Psoas muscle (tissue), 8 donors: Measurements from ENCODE around the gene RUBCNL. TPM values are rescaled to one million over a fixed set of nuclear protein-coding genes. Genes with fewer than 3 reads are reported as not detected.

ENCODE experiments used
- ATAC-seq, 4 donors: fragments of 200-7000 bp; cut with Tn5 transposase; one replicate each; pipeline ENCODE4 v1.9.1; 2020; ENCODE audit warnings: moderate library complexity in 3 of 4, mild to moderate bottlenecking in 2 of 4
- DNase-seq, 2 donors: peaks; one replicate each; pipeline ENCODE4 v3.0.0-alpha.2; 2020
- H3K27ac ChIP-seq: fragments of 200-600 bp; one replicate; pipeline ENCODE4 v1.8.0; 2022
- H3K27me3 ChIP-seq, 3 donors: fragments of 200-600 bp in 1 of 3; one replicate each; pipeline versions ENCODE4 v1.6.1 to v1.8.0; 2013 to 2022; ENCODE audit warnings: low read length in 2 of 3, mild to moderate bottlenecking in 2 of 3, moderate library complexity in 1 of 3; ENCODE audit not compliant: insufficient read depth in 3 of 3
- H3K36me3 ChIP-seq, 2 donors: fragments of 200-600 bp in 1 of 2; one replicate each; pipeline versions ENCODE4 v1.6.1 to v1.8.0; 2013 to 2022; ENCODE audit warnings: low read depth in 1 of 2, mild to moderate bottlenecking in 1 of 2, moderate library complexity in 1 of 2; ENCODE audit not compliant: insufficient read depth in 1 of 2
- H3K4me1 ChIP-seq: fragments of 200-600 bp; one replicate; pipeline ENCODE4 v1.8.0; 2022
- H3K4me3 ChIP-seq: fragments of 200-600 bp; one replicate; pipeline ENCODE4 v1.8.0; 2022; ENCODE audit warnings: mild to moderate bottlenecking
- H3K9me3 ChIP-seq: fragments of 200-600 bp; one replicate; pipeline ENCODE4 v1.8.0; 2022
- WGBS, 3 donors: extraction: QIAGEN DNeasy Blood & Tissue Kit; methylation state at CpG; one replicate each; pipeline versions ENCODE4 v1.1.6 to v1.1.7; 2013; 5-methylcytosine and 5-hydroxymethylcytosine counted together
- intact Hi-C, 2 donors: fragments of 100-400 bp; cut with DNase I; formaldehyde crosslinking; loops; one replicate each; pipeline versions ENCODE4 v1.11.0 to v1.14.2; 2022
- polyA plus RNA-seq, 3 donors: library from polyadenylated mRNA; stranded (reverse); fragments of 200-250 nt; gene quantifications; one replicate each; pipeline ENCODE4 v1.2.3, GENCODE V29; 2013
- total RNA-seq, 4 donors: library from RNA; stranded (reverse); fragmentation: NEBNext Ultra II Directional in 2 of 4; extraction: Animal tissue kit (Norgen Biotek cat#: 25700) in 2 of 4; gene quantifications; one replicate each; pipeline versions ENCODE4 v1.2.1 to v1.2.4, GENCODE V29; 2021 to 2023
- TF ChIP-seq, protein P1 (sequence below): fragments of 200-600 bp; IDR thresholded peaks from one replicate; pipeline ENCODE4 v1.8.0; 2022; ENCODE audit warnings: antibody characterized with exemption
- donor health status: healthy with polysubstance abuse.
- donor health status: DM: no; HTN: no; CAD: no; lungs with moderate emphysema.
- donor health status: Bipolar disorder and iron deficiency.
- donor health status: healthy.
- donor health status: DM: yes; HTN: yes; CAD: no.
- donor health status: DM: no; HTN: no; CAD: no.
- donor health status: DM: no; HTN: no; CAD: no.
- donor health status: DM: yes; HTN: yes; CAD: no.

The RUBCNL gene
- total and polyA plus RNA-seq, 7 donors, result 0.06 to 1.1 (median 0.76) TPM

DNA sequence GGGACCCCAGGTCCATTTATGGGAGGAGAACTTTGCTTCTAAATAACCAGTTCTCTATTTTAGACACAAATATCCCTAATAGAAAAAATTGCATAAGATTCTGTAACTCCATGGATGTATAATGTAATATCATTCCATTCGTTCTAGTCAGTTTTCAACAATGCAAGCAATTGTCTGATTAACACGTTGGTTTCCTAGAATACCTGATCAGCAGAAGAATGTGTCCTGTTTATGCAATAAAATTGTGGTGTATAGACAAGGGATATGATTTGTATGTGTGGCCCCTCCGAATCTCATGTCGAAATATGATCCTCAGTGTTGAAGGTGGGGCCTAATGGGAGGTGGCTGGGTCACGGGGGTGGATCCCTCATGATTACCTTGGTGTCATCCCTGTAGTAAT is 62.1 kb downstream of the RUBCNL start:
- ATAC-seq (no peak), DNase-seq (no peak)
- intact Hi-C loops, result no loop called here
- no peaks in the 10 kb centered on the region for H3K4me1 ChIP-seq
- H3K9me3 ChIP-seq, result no peaks in the 10 kb centered on the region
- H3K36me3 ChIP-seq, result no peaks in the 10 kb centered on the region
- H3K27ac ChIP-seq, result no peak overlapping the region
- WGBS, 3 donors, result 69 to 85% (median 76%) methylated on average over 5 of the region's 5 CpGs
- no peaks in the 10 kb centered on the region for H3K27me3 ChIP-seq
- TF ChIP-seq, protein P1, sequence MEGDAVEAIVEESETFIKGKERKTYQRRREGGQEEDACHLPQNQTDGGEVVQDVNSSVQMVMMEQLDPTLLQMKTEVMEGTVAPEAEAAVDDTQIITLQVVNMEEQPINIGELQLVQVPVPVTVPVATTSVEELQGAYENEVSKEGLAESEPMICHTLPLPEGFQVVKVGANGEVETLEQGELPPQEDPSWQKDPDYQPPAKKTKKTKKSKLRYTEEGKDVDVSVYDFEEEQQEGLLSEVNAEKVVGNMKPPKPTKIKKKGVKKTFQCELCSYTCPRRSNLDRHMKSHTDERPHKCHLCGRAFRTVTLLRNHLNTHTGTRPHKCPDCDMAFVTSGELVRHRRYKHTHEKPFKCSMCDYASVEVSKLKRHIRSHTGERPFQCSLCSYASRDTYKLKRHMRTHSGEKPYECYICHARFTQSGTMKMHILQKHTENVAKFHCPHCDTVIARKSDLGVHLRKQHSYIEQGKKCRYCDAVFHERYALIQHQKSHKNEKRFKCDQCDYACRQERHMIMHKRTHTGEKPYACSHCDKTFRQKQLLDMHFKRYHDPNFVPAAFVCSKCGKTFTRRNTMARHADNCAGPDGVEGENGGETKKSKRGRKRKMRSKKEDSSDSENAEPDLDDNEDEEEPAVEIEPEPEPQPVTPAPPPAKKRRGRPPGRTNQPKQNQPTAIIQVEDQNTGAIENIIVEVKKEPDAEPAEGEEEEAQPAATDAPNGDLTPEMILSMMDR, result no peak
- no peak overlapping the region for H3K4me3 ChIP-seq

DNA sequence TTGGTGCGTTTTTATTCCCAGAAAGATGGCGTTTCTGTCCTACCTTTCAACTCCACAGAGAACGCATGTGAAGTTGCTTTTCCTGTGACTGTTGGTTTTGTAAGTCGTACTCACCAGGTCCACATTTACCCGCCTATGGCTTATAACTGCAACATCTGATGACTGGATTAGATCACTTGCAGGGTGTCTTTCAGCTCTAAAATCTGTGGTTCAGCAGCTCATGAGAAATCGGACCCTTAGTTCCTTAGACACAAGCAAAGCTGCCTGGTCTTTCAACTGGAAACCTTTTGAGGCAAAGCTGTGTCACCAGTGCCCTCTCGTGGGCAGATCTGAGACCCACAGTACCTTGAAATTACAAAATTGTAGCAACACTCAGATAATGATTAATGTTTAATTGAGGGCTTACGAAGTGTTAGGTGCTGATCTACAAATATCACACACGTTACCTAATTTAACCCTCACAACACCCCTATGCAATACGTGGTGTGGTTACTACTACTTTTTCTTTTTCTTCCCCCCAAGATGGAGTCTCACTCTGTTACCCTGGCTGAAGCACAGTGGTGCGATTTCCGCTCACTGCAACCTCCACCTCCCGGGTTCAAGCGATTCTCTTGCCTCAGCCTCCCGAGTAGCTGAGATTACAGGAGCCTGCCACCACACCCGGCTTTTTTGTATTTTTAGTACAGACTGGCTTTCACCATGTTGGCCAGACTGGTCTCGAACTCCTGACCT is 65.4 kb downstream of the RUBCNL start:
- ATAC-seq (no peak), DNase-seq (peak; percentile 34 to 62)
- WGBS, 3 donors, result 61 to 64% (median 62%) methylated on average over 17 of the region's 17 CpGs
- no peaks in the 10 kb centered on the region for H3K27me3 ChIP-seq
- no peaks in the 10 kb centered on the region for H3K4me1 ChIP-seq
- TF ChIP-seq, protein P1, result peak; percentile 38
- no peak overlapping the region for H3K27ac ChIP-seq
- H3K9me3 ChIP-seq, result no peaks in the 10 kb centered on the region
- H3K4me3 ChIP-seq, result no peak overlapping the region
- intact Hi-C loops, result no loop called here
- H3K36me3 ChIP-seq, result no peaks in the 10 kb centered on the region

DNA sequence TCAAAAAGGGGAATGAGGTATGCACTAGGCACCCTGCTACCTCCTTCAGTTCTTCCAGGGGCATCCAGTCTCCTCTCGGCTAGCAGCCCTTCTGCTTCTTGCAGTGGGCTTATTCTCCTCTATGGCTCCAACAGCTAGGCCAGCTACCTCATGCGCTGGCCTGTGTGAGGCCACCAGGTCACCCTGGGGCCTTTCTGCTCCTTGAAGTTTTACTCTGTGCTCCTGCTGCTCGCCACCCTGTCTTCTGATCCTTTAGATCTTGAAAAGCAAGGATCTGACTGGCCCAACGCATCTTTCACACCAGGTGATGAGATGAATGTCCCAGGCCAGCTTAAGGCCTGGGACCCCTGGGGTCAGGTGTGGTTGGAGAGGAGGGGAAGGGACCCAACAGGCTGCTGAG is 66.2 kb downstream of the RUBCNL start:
- Histone ChIP-seq H3K4me1 (no peaks in the 10 kb centered on the region), H3K27me3 (no peaks in the 10 kb centered on the region), H3K9me3 (no peaks in the 10 kb centered on the region), H3K36me3 (no peaks in the 10 kb centered on the region), H3K4me3 (no peak overlapping the region), H3K27ac (no peak overlapping the region)
- TF ChIP-seq, protein P1, result no peak
- WGBS, 3 donors, result 84 to 92% (median 88%) methylated on average over 4 of the region's 4 CpGs
- intact Hi-C loops, result no loop called here
- DNase-seq (no peak), ATAC-seq (no peak)

DNA sequence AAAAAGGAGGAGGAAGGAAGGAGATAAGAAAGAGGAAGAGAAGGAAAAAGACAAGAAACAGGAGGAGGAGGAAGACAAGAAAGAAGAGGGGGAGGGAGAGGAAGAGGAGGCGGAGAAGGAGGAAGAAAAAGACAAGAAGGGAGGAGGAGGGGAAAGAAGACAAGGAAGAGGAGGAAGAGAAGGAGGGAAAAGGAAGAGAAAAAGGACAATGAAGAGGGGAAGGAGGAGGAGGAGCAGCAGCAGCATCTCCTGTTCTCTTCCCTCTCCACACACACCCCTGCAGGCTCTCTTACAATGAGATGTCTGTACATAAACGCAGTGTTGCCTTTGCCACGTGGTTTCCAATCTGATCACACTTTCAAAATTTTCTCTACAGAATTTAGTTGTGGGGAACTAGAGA is 66.6 kb downstream of the RUBCNL start:
- no peaks in the 10 kb centered on the region for H3K9me3 ChIP-seq
- 57 to 79% (median 72%) methylated on average over 3 of the region's 3 CpGs for WGBS, 3 donors
- no peaks in the 10 kb centered on the region for H3K36me3 ChIP-seq
- no peak for ATAC-seq
- H3K4me1 ChIP-seq, result no peaks in the 10 kb centered on the region
- no peak for DNase-seq
- no peak overlapping the region for H3K27ac ChIP-seq
- TF ChIP-seq, protein P1, result no peak
- intact Hi-C loops, result no loop called here
- H3K4me3 ChIP-seq, result no peak overlapping the region
- no peaks in the 10 kb centered on the region for H3K27me3 ChIP-seq

DNA sequence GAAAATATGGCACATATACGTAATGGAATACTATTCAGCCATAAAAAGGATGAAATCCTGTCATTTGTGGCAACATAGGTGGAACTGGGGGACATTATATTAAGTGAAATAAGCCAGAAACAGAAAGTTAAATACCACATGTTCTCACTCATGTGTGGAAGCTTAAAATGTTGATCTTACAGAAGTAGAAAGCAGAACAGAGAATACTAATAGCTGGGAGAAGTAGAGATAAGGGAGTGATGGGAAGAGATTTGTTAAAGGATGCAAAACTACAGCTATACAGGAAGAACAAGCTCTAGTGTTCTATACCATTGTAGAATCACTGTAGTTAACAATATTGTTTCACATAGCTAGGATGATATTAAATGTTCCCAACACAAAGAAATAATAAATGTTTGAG is 68.1 kb downstream of the RUBCNL start:
- no peak for ATAC-seq
- intact Hi-C loops, result no loop called here
- no peaks in the 10 kb centered on the region for H3K36me3 ChIP-seq

More for the DNA sequence above, 68.1 kb downstream of the RUBCNL start:
- Histone ChIP-seq H3K4me3 (no peak overlapping the region), H3K4me1 (no peaks in the 10 kb centered on the region), H3K27me3 (no peaks in the 10 kb centered on the region), H3K27ac (no peak overlapping the region), H3K9me3 (no peaks in the 10 kb centered on the region)
- DNase-seq, result no peak
- WGBS, 3 donors, result 87 to 95% (median 92%) methylated on average over 1 of the region's 1 CpG
- TF ChIP-seq, protein P1, result no peak
